Lower leg skin (tissue), 4 donors: ENCODE data around the gene PLPP7. TPM values are rescaled to one million over a fixed set of nuclear protein-coding genes. Genes with fewer than 3 reads are reported as not detected.

Experiments
- DNase-seq, 2 donors: peaks; one replicate each; pipeline ENCODE4 v3.0.0-alpha.2; 2019; ENCODE audit warnings: low spot score in 2 of 2
- H3K4me3 ChIP-seq: fragments of 200-600 bp; sonication (generic); 2 replicates; pipeline ENCODE4 v1.5.1; 2017; ENCODE audit warnings: mild to moderate bottlenecking, low read depth; ENCODE audit not compliant: poor library complexity, severe bottlenecking
- POLR2A ChIP-seq, 2 donors: fragments of 450-650 bp; IDR thresholded peaks; one replicate each; pipeline ENCODE4 v1.6.1; 2016 to 2017; ENCODE audit warnings: antibody characterized with exemption in 2 of 2, mild to moderate bottlenecking in 1 of 2, moderate library complexity in 1 of 2
- WGBS, 2 donors: methylation state at CpG; one replicate each; pipeline ENCODE4 v1.1.5; 2018; 5-methylcytosine and 5-hydroxymethylcytosine counted together
- intact Hi-C: fragments of 100-400 bp; cut with DNase I; formaldehyde crosslinking; loops from one replicate; pipeline ENCODE4 v1.15.0; 2023; ENCODE audit warnings: low total_unique reads
- total RNA-seq, 4 donors: library from RNA; depleted of rRNA; stranded (reverse); fragments of >200 nt; gene quantifications; one replicate each; pipeline ENCODE4 v1.1.0, GENCODE V29; 2016
- TF ChIP-seq, protein P1 (sequence below), 3 donors: fragments of 450-650 bp; IDR thresholded peaks; one replicate each; pipeline ENCODE4 v1.5.1; 2016; ENCODE audit warnings: antibody characterized with exemption in 3 of 3, mild to moderate bottlenecking in 3 of 3, moderate library complexity in 2 of 3

Gene PLPP7
- total RNA-seq, 4 donors from 2014 or later: 0.27 to 2.6 (median 1.1) TPM; not detected in 1

DNA sequence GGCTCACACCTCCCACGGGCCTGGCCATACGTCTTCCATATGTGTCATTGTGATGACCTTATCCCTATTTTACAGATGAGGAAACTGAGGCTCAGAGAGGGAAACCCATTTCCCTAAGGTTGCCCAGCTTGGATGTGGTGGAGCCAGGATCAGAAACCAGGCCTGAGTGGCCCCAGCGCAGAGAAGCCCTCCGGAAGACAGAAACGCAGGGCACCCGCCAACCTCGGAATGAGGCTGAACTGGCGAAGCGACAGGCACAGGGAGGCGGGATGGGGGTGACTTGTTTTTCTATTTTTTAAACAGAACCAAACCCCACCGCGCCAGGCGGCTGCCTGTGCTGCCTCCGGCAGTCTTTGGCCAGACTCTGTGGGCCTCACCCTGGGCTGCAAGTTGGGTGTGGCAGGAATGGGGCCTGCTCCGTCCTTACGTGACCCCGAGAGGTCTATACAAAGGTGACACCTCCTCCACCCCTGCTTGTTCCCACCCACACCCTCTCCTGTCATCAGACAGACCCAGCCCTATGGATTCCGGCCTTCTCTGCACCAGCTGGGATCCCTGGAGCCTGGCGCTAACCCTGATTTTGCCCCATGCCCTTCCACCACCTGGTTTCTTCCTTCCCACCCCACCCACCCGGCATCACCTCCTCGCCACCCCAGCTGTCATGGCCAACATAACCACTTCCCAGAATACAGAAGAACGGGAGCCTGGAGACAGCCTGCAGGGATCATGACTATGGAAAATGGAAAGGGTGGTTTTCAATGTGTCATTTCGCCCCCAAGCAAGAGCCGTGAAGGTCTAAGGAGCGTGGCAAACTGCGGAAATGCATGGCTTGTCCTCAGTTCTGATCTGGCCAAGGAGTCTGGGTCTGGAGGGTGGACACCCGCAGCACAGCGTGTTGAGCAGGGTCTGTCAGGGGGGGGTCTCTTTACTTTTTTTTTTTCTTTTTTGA is 23.6 kb downstream of the PLPP7 start:
- TF ChIP-seq, protein P1, sequence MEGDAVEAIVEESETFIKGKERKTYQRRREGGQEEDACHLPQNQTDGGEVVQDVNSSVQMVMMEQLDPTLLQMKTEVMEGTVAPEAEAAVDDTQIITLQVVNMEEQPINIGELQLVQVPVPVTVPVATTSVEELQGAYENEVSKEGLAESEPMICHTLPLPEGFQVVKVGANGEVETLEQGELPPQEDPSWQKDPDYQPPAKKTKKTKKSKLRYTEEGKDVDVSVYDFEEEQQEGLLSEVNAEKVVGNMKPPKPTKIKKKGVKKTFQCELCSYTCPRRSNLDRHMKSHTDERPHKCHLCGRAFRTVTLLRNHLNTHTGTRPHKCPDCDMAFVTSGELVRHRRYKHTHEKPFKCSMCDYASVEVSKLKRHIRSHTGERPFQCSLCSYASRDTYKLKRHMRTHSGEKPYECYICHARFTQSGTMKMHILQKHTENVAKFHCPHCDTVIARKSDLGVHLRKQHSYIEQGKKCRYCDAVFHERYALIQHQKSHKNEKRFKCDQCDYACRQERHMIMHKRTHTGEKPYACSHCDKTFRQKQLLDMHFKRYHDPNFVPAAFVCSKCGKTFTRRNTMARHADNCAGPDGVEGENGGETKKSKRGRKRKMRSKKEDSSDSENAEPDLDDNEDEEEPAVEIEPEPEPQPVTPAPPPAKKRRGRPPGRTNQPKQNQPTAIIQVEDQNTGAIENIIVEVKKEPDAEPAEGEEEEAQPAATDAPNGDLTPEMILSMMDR (IDR thresholded peaks at IDR 0.05): no peak
- no peak for TF ChIP-seq POLR2A (IDR thresholded peaks at IDR 0.05)
- no peak overlapping the region for H3K4me3 ChIP-seq
- WGBS, 2 donors: 69 to 73% methylated on average over 28 of the region's 28 CpGs
- no peak for DNase-seq
- intact Hi-C loops: no loop called here

DNA sequence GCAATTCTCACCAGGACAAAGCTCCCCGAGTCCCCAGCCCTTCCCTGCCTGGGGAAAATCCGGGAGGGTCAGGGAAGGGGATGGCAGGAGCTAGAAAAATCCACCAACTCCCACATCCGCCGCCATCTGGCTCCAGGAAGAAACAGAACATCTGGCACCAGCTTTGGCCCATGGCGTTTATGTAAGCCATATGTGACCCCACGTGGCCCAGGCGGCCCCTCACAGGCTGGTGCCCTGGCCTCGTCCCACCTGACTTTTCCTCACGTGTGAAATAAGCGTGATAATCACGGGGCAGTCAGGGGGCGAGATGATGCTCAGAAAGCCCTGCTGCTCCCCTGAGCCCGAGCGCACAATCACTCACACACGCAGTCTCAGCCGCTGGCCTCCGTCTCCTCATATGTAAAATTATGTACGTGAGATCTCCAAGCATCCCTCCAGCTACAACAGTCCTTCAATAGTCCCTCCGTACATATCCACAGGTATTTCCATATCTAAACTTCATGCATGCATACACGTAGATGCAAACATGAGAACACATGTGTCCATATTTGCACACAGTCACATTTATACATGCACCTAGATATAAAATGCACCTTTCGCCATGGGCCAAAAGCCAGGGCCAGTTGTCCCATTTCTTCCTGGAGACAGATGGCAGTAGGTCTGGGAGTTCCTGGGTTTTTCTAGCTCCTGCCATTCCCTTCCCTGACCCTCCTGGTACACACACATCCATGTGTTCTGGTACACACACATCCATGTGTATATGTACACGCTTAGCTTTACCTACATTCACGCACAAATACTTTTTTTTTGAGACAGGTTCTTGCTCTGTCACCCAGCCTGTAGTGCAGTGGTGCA is 28.9 kb downstream of the PLPP7 start:
- no peak for DNase-seq
- no peak overlapping the region for H3K4me3 ChIP-seq
- intact Hi-C loops: no loop called here
- WGBS, 2 donors: 71 to 81% methylated on average over 23 of the region's 23 CpGs
- TF ChIP-seq, protein P1 (IDR thresholded peaks at IDR 0.05): no peak
- TF ChIP-seq POLR2A (IDR thresholded peaks at IDR 0.05): no peak

DNA sequence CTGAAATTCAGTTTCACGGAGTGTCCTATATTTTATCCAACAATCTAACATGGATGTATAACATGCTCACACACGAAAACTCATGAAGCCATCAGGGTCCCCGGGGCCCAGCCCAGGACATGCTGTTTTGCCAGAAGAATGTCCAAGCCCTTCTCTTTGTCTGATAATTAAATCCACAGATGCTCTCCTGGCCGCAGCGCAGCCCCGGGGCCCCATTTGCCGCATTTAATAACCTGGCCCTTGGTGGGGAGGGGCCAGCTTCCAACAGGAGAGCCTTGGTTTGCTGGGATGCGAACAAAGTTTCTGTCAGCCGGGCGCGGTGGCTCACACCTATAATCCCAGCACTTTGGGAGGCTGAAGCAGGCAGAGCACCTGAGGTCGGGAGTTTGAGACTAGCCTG is 30.0 kb downstream of the PLPP7 start:
- WGBS, 2 donors: 72 to 77% methylated on average over 12 of the region's 12 CpGs

DNA sequence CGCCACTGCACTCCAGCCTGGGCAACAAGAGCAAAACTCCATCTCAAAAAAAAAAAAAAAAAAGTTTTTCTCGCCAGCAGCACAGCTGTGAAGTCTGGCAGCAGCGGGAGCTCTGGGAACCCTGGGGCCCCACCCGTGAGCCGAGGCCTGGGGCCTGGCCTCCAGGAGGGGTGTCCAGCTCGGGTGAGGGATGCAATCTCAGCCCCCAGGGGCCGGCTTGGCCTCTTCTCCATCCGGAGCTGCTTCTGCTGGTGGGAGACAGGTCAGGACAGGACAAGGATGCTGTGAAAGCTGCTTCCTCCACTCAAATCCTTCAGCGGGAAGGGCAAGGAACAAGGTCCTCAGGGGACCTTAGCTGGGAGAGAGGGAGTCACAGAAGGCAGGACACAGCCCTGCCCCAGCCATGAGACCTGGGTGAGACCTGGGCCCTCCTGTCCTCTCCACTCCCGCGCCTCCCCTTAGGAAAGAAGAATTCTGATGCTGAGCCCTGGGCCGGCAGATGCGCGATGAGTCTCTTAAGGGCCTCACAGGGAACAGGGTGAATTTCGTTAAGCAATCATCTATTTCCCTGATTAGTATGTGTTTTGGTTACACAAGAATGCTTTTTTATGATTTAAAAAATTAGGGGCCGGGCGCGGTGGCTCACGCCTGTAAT is 30.6 kb downstream of the PLPP7 start:
- DNase-seq: no peak
- intact Hi-C loops: no loop called here
- H3K4me3 ChIP-seq: no peak overlapping the region
- 57 to 69% methylated on average over 13 to 19 of the region's 19 CpGs for WGBS, 2 donors
- TF ChIP-seq POLR2A (IDR thresholded peaks at IDR 0.05): no peak
- TF ChIP-seq, protein P1 (IDR thresholded peaks at IDR 0.05): no peak

More for the DNA sequence above, 30.0 kb downstream of the PLPP7 start:
- no peak for TF ChIP-seq POLR2A (IDR thresholded peaks at IDR 0.05)
- TF ChIP-seq, protein P1 (IDR thresholded peaks at IDR 0.05): no peak
- no peak for DNase-seq
- H3K4me3 ChIP-seq: no peak overlapping the region
- intact Hi-C loops: no loop called here

DNA sequence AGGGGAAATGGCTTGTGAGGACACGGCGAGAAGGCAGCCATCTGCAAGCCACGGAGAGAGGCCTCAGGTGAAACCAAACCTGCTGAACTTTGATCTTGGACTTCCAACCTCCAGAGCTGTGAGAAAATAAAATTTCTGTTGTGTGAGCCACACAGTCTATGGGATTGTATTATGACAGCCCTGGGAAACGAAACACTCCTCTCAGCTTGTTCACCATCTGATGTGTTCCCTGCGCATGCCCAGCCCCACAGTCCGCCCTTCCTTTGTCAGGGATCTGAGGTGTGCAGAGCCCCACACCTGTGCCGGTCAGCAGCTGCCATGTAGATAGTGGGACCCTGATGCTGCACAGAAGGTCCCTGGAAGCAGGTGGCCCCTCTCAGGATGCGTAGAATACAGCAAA is 34.1 kb downstream of the PLPP7 start:
- TF ChIP-seq POLR2A (IDR thresholded peaks at IDR 0.05): no peak
- TF ChIP-seq, protein P1 (IDR thresholded peaks at IDR 0.05): no peak
- WGBS, 2 donors: 88 to 91% methylated on average over 8 of the region's 8 CpGs
- no peak for DNase-seq
- intact Hi-C loops: no loop called here
- no peak overlapping the region for H3K4me3 ChIP-seq
